ENCODE results near the gene SLC17A8.

SLC17A8 gene

DNA sequence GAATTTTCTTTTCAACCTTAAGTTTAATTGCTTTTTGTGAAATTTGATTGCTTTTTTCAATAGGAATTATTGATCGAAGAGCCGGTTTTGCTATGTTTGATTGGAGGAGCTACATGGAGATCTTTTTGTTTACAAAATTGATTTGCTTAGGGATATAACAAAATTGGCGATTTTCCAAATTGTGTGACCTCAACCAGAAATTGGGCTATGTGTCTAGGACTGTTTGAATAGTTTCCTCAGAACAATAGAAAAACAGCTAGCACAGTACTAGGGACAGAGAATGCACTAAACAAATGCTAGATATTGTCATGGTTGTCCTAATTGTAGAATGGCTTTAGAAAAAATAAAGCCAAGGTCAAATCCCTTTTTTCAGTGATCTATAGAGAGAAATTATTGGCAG lies 2.4 kb downstream of the SLC17A8 start:
- H3K9ac ChIP-seq (ENCODE audit: low read length), result no peak overlapping the region

DNA sequence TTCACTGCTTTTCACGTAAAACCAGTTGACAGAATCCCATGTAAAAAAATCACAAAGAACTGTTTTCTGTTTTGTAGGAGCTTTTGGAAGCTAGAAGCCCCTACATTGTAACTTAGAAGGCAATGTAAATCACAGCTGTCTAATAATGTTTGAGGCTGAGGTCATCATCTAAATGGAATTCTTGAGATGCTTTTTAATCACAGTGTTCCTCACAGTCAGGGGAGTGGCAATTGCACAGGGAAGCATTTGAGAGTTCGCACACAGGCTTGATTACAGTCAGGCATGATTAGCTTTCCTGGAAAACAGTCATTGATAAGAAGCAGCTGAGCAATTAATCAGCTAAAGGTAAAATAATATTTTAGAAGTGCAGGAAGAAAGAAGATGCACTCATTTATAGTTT lies 2.9 kb downstream of the SLC17A8 start:
- no peaks in the 10 kb centered on the region for H3K36me3 ChIP-seq (replicated peaks; ENCODE audit: low read depth, low read length)
- H3K4me2 ChIP-seq (ENCODE audit: low read length), result no peak overlapping the region
- no peaks in the 10 kb centered on the region for H4K20me1 ChIP-seq (ENCODE audit: insufficient read depth, low read length)
- H3K27me3 ChIP-seq (ENCODE audit: low read depth, low read length), result peaks cover 17% of the 10 kb centered on the region; the same call in 1 of the 2 replicates
- H2AFZ ChIP-seq (ENCODE audit: low read depth, low read length), result no peak overlapping the region
- H3K9me3 ChIP-seq (ENCODE audit: insufficient read depth, low read length), result no peaks in the 10 kb centered on the region
- no peak overlapping the region for H3K27ac ChIP-seq (ENCODE audit: low read length)
- no peak overlapping the region for H3K4me3 ChIP-seq (ENCODE audit: low read length)
- H3K9ac ChIP-seq (ENCODE audit: low read length), result no peak overlapping the region
- H3K4me1 ChIP-seq (ENCODE audit: low read length), result peaks cover 5% of the 10 kb centered on the region; the same call in 1 of the 2 replicates
- TF ChIP-seq, protein P1, sequence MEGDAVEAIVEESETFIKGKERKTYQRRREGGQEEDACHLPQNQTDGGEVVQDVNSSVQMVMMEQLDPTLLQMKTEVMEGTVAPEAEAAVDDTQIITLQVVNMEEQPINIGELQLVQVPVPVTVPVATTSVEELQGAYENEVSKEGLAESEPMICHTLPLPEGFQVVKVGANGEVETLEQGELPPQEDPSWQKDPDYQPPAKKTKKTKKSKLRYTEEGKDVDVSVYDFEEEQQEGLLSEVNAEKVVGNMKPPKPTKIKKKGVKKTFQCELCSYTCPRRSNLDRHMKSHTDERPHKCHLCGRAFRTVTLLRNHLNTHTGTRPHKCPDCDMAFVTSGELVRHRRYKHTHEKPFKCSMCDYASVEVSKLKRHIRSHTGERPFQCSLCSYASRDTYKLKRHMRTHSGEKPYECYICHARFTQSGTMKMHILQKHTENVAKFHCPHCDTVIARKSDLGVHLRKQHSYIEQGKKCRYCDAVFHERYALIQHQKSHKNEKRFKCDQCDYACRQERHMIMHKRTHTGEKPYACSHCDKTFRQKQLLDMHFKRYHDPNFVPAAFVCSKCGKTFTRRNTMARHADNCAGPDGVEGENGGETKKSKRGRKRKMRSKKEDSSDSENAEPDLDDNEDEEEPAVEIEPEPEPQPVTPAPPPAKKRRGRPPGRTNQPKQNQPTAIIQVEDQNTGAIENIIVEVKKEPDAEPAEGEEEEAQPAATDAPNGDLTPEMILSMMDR (IDR thresholded peaks at IDR 0.05; ENCODE audit: low read depth, low read length), result no peak
- TF ChIP-seq EZH2phosphoT487 (IDR thresholded peaks at IDR 0.05; ENCODE audit: low read depth), result no peak
- H3K79me2 ChIP-seq (ENCODE audit: low read length), result no peaks in the 10 kb centered on the region

More for the DNA sequence above, 2.4 kb downstream of the SLC17A8 start:
- TF ChIP-seq EZH2phosphoT487 (IDR thresholded peaks at IDR 0.05; ENCODE audit: low read depth), result no peak
- TF ChIP-seq, protein P1 (IDR thresholded peaks at IDR 0.05; ENCODE audit: low read depth, low read length), result no peak
- no peak overlapping the region for H3K27ac ChIP-seq (ENCODE audit: low read length)
- H3K36me3 ChIP-seq (replicated peaks; ENCODE audit: low read depth, low read length), result no peaks in the 10 kb centered on the region
- H3K9me3 ChIP-seq (ENCODE audit: insufficient read depth, low read length), result no peaks in the 10 kb centered on the region
- H2AFZ ChIP-seq (ENCODE audit: low read depth, low read length), result no peak overlapping the region
- H3K4me3 ChIP-seq (ENCODE audit: low read length), result no peak overlapping the region
- no peaks in the 10 kb centered on the region for H4K20me1 ChIP-seq (ENCODE audit: insufficient read depth, low read length)
- no peak overlapping the region for H3K4me2 ChIP-seq (ENCODE audit: low read length)
- no peaks in the 10 kb centered on the region for H3K79me2 ChIP-seq (ENCODE audit: low read length)
- peaks cover 12% of the 10 kb centered on the region; the same call in 1 of the 2 replicates for H3K27me3 ChIP-seq (ENCODE audit: low read depth, low read length)
- H3K4me1 ChIP-seq (ENCODE audit: low read length), result peaks cover 5% of the 10 kb centered on the region; the same call in 1 of the 2 replicates

DNA sequence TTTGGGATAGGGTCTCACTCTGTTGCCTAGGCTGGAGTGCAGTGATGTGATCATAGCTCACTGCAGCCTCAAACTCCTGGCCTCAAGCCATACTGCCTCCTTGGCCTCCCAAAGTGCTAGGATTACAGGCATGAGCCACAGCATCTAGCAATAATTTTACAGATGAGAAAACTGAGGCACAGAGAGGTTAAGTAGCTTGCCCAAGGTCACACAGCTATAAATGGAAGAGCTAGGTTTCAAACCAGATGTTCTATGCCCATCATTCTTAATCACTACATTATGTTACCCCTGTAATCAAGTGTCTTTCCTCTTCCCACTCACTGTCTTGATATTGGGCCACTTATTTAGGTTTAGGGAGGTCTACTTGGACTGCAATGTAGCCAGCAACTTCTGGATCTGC lies 3.6 kb downstream of the SLC17A8 start:
- Histone ChIP-seq H3K79me2 (ENCODE audit: low read length) (no peaks in the 10 kb centered on the region), H4K20me1 (ENCODE audit: insufficient read depth, low read length) (no peaks in the 10 kb centered on the region), H2AFZ (ENCODE audit: low read depth, low read length) (no peak overlapping the region), H3K27ac (ENCODE audit: low read length) (no peak overlapping the region), H3K4me1 (ENCODE audit: low read length) (peaks cover 5% of the 10 kb centered on the region; the same call in 1 of the 2 replicates), H3K4me2 (ENCODE audit: low read length) (no peak overlapping the region), H3K4me3 (ENCODE audit: low read length) (no peak overlapping the region), H3K9ac (ENCODE audit: low read length) (no peak overlapping the region), H3K36me3 (replicated peaks; ENCODE audit: low read depth, low read length) (no peaks in the 10 kb centered on the region), H3K27me3 (ENCODE audit: low read depth, low read length) (peaks cover 17% of the 10 kb centered on the region; the same call in 1 of the 2 replicates), H3K9me3 (ENCODE audit: insufficient read depth, low read length) (no peaks in the 10 kb centered on the region)
- TF ChIP-seq, protein P1 (IDR thresholded peaks at IDR 0.05; ENCODE audit: low read depth, low read length), result no peak
- TF ChIP-seq EZH2phosphoT487 (IDR thresholded peaks at IDR 0.05; ENCODE audit: low read depth), result no peak

DNA sequence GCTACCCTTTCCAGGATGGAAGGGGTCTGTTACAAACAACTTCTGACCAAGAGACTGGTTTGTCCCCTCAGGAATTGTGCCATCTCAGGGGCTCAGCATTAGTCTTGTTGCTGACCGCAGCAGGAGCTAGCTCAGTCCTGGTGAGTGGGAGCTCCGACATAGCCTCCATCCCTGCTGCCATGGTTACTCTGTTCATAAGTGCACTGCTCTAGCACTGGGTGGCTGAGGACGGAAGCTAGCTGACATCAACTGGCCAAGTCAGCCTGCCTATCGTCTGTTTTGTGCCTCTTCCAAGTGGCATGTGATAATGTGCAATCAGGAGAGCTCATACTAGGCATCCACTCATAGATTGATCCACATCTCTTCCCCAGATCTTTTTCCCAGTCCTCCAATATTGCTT lies 7.5 kb downstream of the SLC17A8 start:
- Histone ChIP-seq H3K27me3 (ENCODE audit: low read depth, low read length) (peaks cover 17% of the 10 kb centered on the region; the same call in 1 of the 2 replicates), H3K27ac (ENCODE audit: low read length) (no peak overlapping the region), H3K79me2 (ENCODE audit: low read length) (no peaks in the 10 kb centered on the region), H3K36me3 (replicated peaks; ENCODE audit: low read depth, low read length) (no peaks in the 10 kb centered on the region), H4K20me1 (ENCODE audit: insufficient read depth, low read length) (no peaks in the 10 kb centered on the region), H3K4me1 (ENCODE audit: low read length) (no peaks in the 10 kb centered on the region), H2AFZ (ENCODE audit: low read depth, low read length) (no peak overlapping the region), H3K4me3 (ENCODE audit: low read length) (no peak overlapping the region), H3K4me2 (ENCODE audit: low read length) (no peak overlapping the region), H3K9me3 (ENCODE audit: insufficient read depth, low read length) (no peaks in the 10 kb centered on the region), H3K9ac (ENCODE audit: low read length) (no peak overlapping the region)
- TF ChIP-seq, protein P1 (IDR thresholded peaks at IDR 0.05; ENCODE audit: low read depth, low read length), result no peak
- no peak for TF ChIP-seq EZH2phosphoT487 (IDR thresholded peaks at IDR 0.05; ENCODE audit: low read depth)

All from OCI-LY3 (cell line).